HG03520 (cell line): ENCODE data around the gene SLC17A2.

Source experiments
- ATAC-seq: cut with Tn5 transposase; IDR thresholded peaks from one replicate; pipeline ENCODE4 v1.9.1; 2021; ENCODE audit warnings: mild to moderate bottlenecking, moderate library complexity; ENCODE audit not compliant: unreplicated experiment

Gene SLC17A2

GRCh38 chr6:25921525-25922203, 8.8 kb downstream of the SLC17A2 start:
- ATAC-seq: no peak

- ATAC-seq: no peak
These were observed 10.8 kb downstream of the SLC17A2 start for GRCh38 chr6:25919657-25920056.

GRCh38 chr6:25918083-25918683, 12.3 kb downstream of the SLC17A2 start:
- ATAC-seq: no peak

- no peak for ATAC-seq
These were observed 13.6 kb downstream of the SLC17A2 start for GRCh38 chr6:25916789-25917490.

- no peak for ATAC-seq
These were observed 14.2 kb downstream of the SLC17A2 start for GRCh38 chr6:25916330-25916729.

- ATAC-seq: no peak
These were observed 16.8 kb downstream of the SLC17A2 start for GRCh38 chr6:25913741-25914140.

- no peak for ATAC-seq
These were observed 19.1 kb downstream of the SLC17A2 start for GRCh38 chr6:25911351-25911750.

- ATAC-seq: no peak
These were observed 22.9 kb downstream of the SLC17A2 start for GRCh38 chr6:25907475-25908014.

GRCh38 chr6:25903467-25904099, 26.9 kb downstream of the SLC17A2 start:
- ATAC-seq: no peak

GRCh38 chr6:25902071-25902470, 28.4 kb downstream of the SLC17A2 start:
- ATAC-seq: no peak

- ATAC-seq: no peak
These were observed 29.6 kb downstream of the SLC17A2 start for GRCh38 chr6:25900843-25901242.

GRCh38 chr6:25899580-25900408, 30.7 kb downstream of the SLC17A2 start:
- no peak for ATAC-seq

- ATAC-seq: no peak
These were observed 31.4 kb downstream of the SLC17A2 start for GRCh38 chr6:25899123-25899522.

GRCh38 chr6:25898289-25898977, 32.1 kb downstream of the SLC17A2 start:
- ATAC-seq: no peak

GRCh38 chr6:25896252-25896651, 34.2 kb downstream of the SLC17A2 start:
- no peak for ATAC-seq

GRCh38 chr6:25895771-25896170, 34.7 kb downstream of the SLC17A2 start:
- no peak for ATAC-seq

GRCh38 chr6:25893778-25894177, 36.7 kb downstream of the SLC17A2 start:
- no peak for ATAC-seq

- ATAC-seq: no peak
These were observed 37.6 kb downstream of the SLC17A2 start for GRCh38 chr6:25892877-25893276.

- no peak for ATAC-seq
These were observed 40.3 kb downstream of the SLC17A2 start for GRCh38 chr6:25889877-25890853.
